GM23248 (cell line): ENCODE results near the gene CEP95. TPM values are rescaled to one million over a fixed set of nuclear protein-coding genes. Genes with fewer than 3 reads are reported as not detected.

Experiments
- DNase-seq: peaks from one replicate; pipeline ENCODE4 v3.0.0-alpha.2; 2015
- H2AFZ ChIP-seq: fragments of 200-600 bp; sonication (generic); 2 replicates; pipeline ENCODE4 v1.6.1; 2016; ENCODE audit warnings: antibody characterized with exemption
- H3F3A ChIP-seq: fragments of 200-600 bp; sonication (generic); 2 replicates; pipeline ENCODE4 v1.6.1; 2016; ENCODE audit warnings: mild to moderate bottlenecking, antibody characterized with exemption, mixed run types; ENCODE audit not compliant: insufficient read depth
- H3K27ac ChIP-seq: fragments of 200-600 bp; sonication (generic); 2 replicates; pipeline ENCODE4 v1.5.1; 2016; ENCODE audit warnings: mild to moderate bottlenecking
- H3K27me3 ChIP-seq: fragments of 200-600 bp; sonication (generic); replicated peaks from 2 replicates; pipeline ENCODE4 v1.6.1; 2016; ENCODE audit warnings: mild to moderate bottlenecking; ENCODE audit not compliant: insufficient read depth
- H3K36me3 ChIP-seq: fragments of 200-600 bp; sonication (generic); 2 replicates; pipeline ENCODE4 v1.6.1; 2016; ENCODE audit warnings: low read depth, mild to moderate bottlenecking
- H3K4me1 ChIP-seq: fragments of 200-600 bp; sonication (generic); 2 replicates; pipeline ENCODE4 v1.6.1; 2016; ENCODE audit warnings: mild to moderate bottlenecking; ENCODE audit not compliant: insufficient read depth
- H3K4me2 ChIP-seq: fragments of 200-600 bp; sonication (generic); one replicate; pipeline ENCODE4 v1.6.1; 2016; ENCODE audit warnings: mild to moderate bottlenecking; ENCODE audit not compliant: unreplicated experiment
- H3K4me3 ChIP-seq: fragments of 200-600 bp; sonication (generic); 2 replicates; pipeline ENCODE4 v1.5.1; 2016; ENCODE audit warnings: mild to moderate bottlenecking
- H3K79me2 ChIP-seq: fragments of 200-600 bp; sonication (generic); 2 replicates; pipeline ENCODE4 v1.6.1; 2016; ENCODE audit warnings: mild to moderate bottlenecking; ENCODE audit not compliant: insufficient read depth
- H3K9ac ChIP-seq: fragments of 200-600 bp; sonication (generic); 2 replicates; pipeline ENCODE4 v1.6.1; 2016; ENCODE audit warnings: mild to moderate bottlenecking
- H3K9me2 ChIP-seq: fragments of 200-600 bp; sonication (generic); 2 replicates; pipeline ENCODE4 v1.6.1; 2016; ENCODE audit warnings: mixed run types, mild to moderate bottlenecking, moderate library complexity; ENCODE audit not compliant: insufficient read depth
- H3K9me3 ChIP-seq: fragments of 200-600 bp; sonication (generic); one replicate; pipeline ENCODE4 v1.6.1; 2017; ENCODE audit warnings: low read depth
- H4K20me1 ChIP-seq: fragments of 200-600 bp; sonication (generic); 2 replicates; pipeline ENCODE4 v1.6.0; 2016; ENCODE audit not compliant: insufficient read depth
- EZH2 ChIP-seq: fragments of 200-600 bp; sonication (generic); IDR thresholded peaks from 2 replicates; pipeline ENCODE4 v1.6.1; 2018; ENCODE audit warnings: antibody characterized with exemption, mild to moderate bottlenecking; ENCODE audit not compliant: insufficient read depth, poor library complexity, severe bottlenecking
- EZH2phosphoT487 ChIP-seq: fragments of 200-600 bp; sonication (generic); IDR thresholded peaks from 2 replicates; pipeline ENCODE4 v1.6.1; 2018; ENCODE audit warnings: antibody characterized with exemption, moderate library complexity, mild to moderate bottlenecking, low read depth; ENCODE audit not compliant: insufficient read depth
- whole genome bisulfite sequencing, 2 experiments: methylation state at CpG; one replicate each; pipeline ENCODE4 v1.1.6; 2015 to 2017; ENCODE audit warnings: low lambda C conversion rate in 2 of 2, low coverage in 1 of 2; ENCODE audit errors: missing lambda C conversion rate in 2 of 2; 5-methylcytosine and 5-hydroxymethylcytosine counted together
- in situ Hi-C: fragments of 300-500 bp; cut with MboI; formaldehyde crosslinking; loops from 2 replicates; pipeline ENCODE4 v1.15.0; 2020
- polyA plus RNA-seq: library from polyadenylated mRNA; unstranded; fragments of >200 nt; fragmentation: Nextera tagmentation; extraction: Ambion mirVana; gene quantifications from 2 replicates; pipeline ENCODE4 v1.2.1, GENCODE V29; 2016
- total RNA-seq: library from RNA; depleted of rRNA; stranded (reverse); fragments of >200 nt; shearing (Covaris generic); gene quantifications from 2 replicates; pipeline ENCODE4 v1.2.3, GENCODE V29; 2014

Gene CEP95
- total and polyA plus RNA-seq, 2 experiments from 2014 or later = 16.8 to 17.5 TPM

DNA sequence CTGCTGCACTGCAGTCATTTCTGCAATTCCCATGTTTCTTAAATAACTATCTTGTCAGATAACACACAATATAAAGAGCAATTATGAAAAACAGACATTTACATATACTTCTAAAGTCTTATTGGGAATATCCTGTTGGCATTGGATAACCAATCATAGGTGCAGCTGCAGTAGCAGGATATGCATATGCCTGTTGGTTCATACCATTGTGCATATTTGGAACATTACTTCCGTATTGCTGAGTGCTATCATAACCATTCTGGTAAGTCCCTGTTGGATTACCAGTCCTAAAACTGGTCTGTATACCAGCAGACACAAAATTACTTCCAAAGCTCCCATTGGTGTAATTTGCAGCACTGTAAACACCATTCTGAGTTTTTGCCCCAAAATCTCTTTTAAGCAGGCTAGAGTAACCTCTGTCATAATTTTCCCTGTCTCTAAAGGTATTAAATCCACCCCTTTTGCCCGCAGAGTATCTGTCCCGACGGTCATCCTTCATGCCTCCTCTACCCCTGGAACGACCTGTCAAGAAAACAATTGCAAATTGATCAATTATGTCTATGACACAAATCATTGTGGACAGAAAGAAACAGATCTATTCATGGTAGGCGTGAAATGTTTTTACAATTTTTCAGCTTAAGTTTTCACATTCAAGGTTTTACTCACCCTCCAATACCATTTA is 6.8 kb upstream of the CEP95 start:
- Histone ChIP-seq H2AFZ (no peak overlapping the region), H3K36me3 (peaks cover 74% of the 10 kb centered on the region), H3K79me2 (peaks cover 84% of the 10 kb centered on the region), H4K20me1 (peaks cover 42% of the 10 kb centered on the region), H3K27me3 (no peaks in the 10 kb centered on the region), H3K9me3 (no peaks in the 10 kb centered on the region), H3K9me2 (no peaks in the 10 kb centered on the region), H3K9ac (peak overlapping the region; percentile 77), H3K4me1 (peaks cover 78% of the 10 kb centered on the region), H3F3A (peaks cover 79% of the 10 kb centered on the region), H3K4me3 (0 out of 2 replicates have a peak overlapping the region, but pooled peaks have one; percentile 1), H3K27ac (peak overlapping the region; percentile 86), H3K4me2 (peak overlapping the region; percentile 29)
- in situ Hi-C loops = no loop called here
- TF ChIP-seq EZH2phosphoT487 = no peak
- no peak for TF ChIP-seq EZH2
- 78 to 79% methylated on average over 6 of the region's 6 CpGs for WGBS, 2 experiments
- DNase-seq = peak; percentile 55

GRCh38 chr17:64500487-64500859 is 6.3 kb upstream of the CEP95 start:
- in situ Hi-C loops = no loop called here
- Histone ChIP-seq H3K4me2 (peak overlapping the region; percentile 8), H3K79me2 (peaks cover 84% of the 10 kb centered on the region), H2AFZ (no peak overlapping the region), H3K36me3 (peaks cover 76% of the 10 kb centered on the region), H3K27me3 (no peaks in the 10 kb centered on the region), H3F3A (peaks cover 81% of the 10 kb centered on the region), H3K9ac (peak overlapping the region; percentile 77; the same call in 1 of the 2 replicates), H3K9me2 (no peaks in the 10 kb centered on the region), H3K4me3 (no peak overlapping the region), H3K4me1 (peaks cover 73% of the 10 kb centered on the region), H3K9me3 (no peaks in the 10 kb centered on the region), H3K27ac (peak overlapping the region; percentile 86), H4K20me1 (peaks cover 43% of the 10 kb centered on the region)
- TF ChIP-seq EZH2phosphoT487 = no peak
- TF ChIP-seq EZH2 = no peak
- WGBS, 2 experiments = 90 to 91% methylated on average over 8 of the region's 8 CpGs
- peak; percentile 17 for DNase-seq

- Histone ChIP-seq H3K4me2 (no peak overlapping the region), H3K79me2 (peaks cover 83% of the 10 kb centered on the region), H3F3A (peaks cover 81% of the 10 kb centered on the region), H3K9ac (peak overlapping the region; percentile 100; the same call in 1 of the 2 replicates), H4K20me1 (peaks cover 43% of the 10 kb centered on the region), H3K4me3 (no peak overlapping the region), H3K36me3 (peaks cover 76% of the 10 kb centered on the region), H3K9me3 (no peaks in the 10 kb centered on the region), H3K27me3 (no peaks in the 10 kb centered on the region), H2AFZ (no peak overlapping the region), H3K4me1 (peaks cover 69% of the 10 kb centered on the region), H3K9me2 (no peaks in the 10 kb centered on the region), H3K27ac (peak overlapping the region; percentile 100)
- TF ChIP-seq EZH2 (no peak), EZH2phosphoT487 (no peak)
- 83 to 86% methylated on average over 11 of the region's 11 CpGs for WGBS, 2 experiments
- peak; percentile 20 for DNase-seq
- in situ Hi-C loops = no loop called here
Measured at GRCh38 chr17:64500862-64501765, 5.7 kb upstream of the CEP95 start.

- in situ Hi-C loops = no loop called here
- Histone ChIP-seq H3K4me2 (peak overlapping the region; percentile 85), H3K4me3 (no peak overlapping the region), H4K20me1 (peaks cover 43% of the 10 kb centered on the region), H3F3A (peaks cover 81% of the 10 kb centered on the region), H3K79me2 (peaks cover 81% of the 10 kb centered on the region), H3K9me2 (no peaks in the 10 kb centered on the region), H3K27me3 (no peaks in the 10 kb centered on the region), H3K27ac (peak overlapping the region; percentile 100), H3K36me3 (peaks cover 76% of the 10 kb centered on the region), H3K9me3 (no peaks in the 10 kb centered on the region), H2AFZ (no peak overlapping the region), H3K9ac (peak overlapping the region; percentile 100), H3K4me1 (peaks cover 69% of the 10 kb centered on the region)
- TF ChIP-seq EZH2phosphoT487 = no peak
- no peak for TF ChIP-seq EZH2
- peak; percentile 20 for DNase-seq
- WGBS, 2 experiments = 84 to 89% methylated on average over 3 of the region's 3 CpGs
Measured at GRCh38 chr17:64502021-64502420, 4.8 kb upstream of the CEP95 start.
